HFFc6 (cell line): ENCODE measurements around the gene STX4. TPM values are rescaled to one million over a fixed set of nuclear protein-coding genes. Genes with fewer than 3 reads are reported as not detected.
A peak's percentile ranks its signal among the peaks of the same experiment; 100 is the strongest.
"Not testable (repeated sequence)": the region's sequence is repeated elsewhere in the genome, so short reads cannot be mapped to it uniquely, and the experiment has no call there.

Experiments used
- DNase-seq: peaks from one replicate; pipeline ENCODE4 v3.0.0-alpha.2; 2018
- H3K27ac Mint-ChIP-seq: 2 replicates; pipeline ENCODE4 v1.8.0; 2020; ENCODE audit warnings: mild to moderate bottlenecking, mixed read lengths
- H3K27me3 Mint-ChIP-seq: 2 replicates; pipeline ENCODE4 v1.8.0; 2021; ENCODE audit warnings: mild to moderate bottlenecking, moderate library complexity, mixed read lengths; ENCODE audit not compliant: insufficient read depth
- H3K36me3 Mint-ChIP-seq: 2 replicates; pipeline ENCODE4 v1.8.0; 2021; ENCODE audit warnings: low read depth, mixed read lengths
- H3K4me1 Mint-ChIP-seq: 2 replicates; pipeline ENCODE4 v1.8.0; 2020; ENCODE audit warnings: low read depth, mixed read lengths
- H3K4me3 Mint-ChIP-seq: 2 replicates; pipeline ENCODE4 v1.8.0; 2020; ENCODE audit warnings: mild to moderate bottlenecking, moderate library complexity, mixed read lengths
- H3K9me3 Mint-ChIP-seq: 2 replicates; pipeline ENCODE4 v1.8.0; 2020; ENCODE audit warnings: mild to moderate bottlenecking, mixed read lengths
- total RNA-seq, 6 experiments: library from RNA; stranded (reverse); fragmentation: NEBNext Ultra II Directional; extraction: Animal tissue kit (Norgen Biotek cat#: 25700); gene quantifications; 2 replicates in 1 of 6; 3 replicates in 5 of 6; pipeline ENCODE4 v1.2.3, GENCODE V29; 2021
- TF ChIP-seq, protein P1 (sequence below): fragments of 200-600 bp; sonication (generic); IDR thresholded peaks from 2 replicates; pipeline ENCODE4 v1.5.0; 2021; ENCODE audit warnings: antibody characterized with exemption, mild to moderate bottlenecking

Gene STX4
- total RNA-seq, 6 experiments from 2014 or later: 56.3 to 71.2 (median 64.2) TPM

DNA sequence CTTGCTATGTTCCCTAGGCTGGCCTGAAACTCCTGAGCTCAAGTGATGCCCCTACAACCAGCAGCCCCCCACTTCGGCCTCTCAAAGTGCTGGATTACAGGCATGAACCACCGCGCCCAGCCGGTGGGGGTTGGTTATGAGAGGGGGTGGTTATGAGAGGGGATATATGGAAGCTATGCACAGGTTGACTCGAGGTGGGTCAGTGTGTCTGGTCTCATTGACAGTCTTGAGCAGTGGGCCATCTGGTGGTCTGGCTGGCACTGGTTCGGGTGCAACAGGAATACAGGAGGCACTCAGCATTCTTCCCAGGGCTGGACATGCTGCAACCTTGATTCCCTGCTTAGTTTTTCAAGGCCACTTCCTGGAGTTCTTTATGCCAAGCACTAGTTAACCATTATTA is 17.3 kb upstream of the STX4 start:
- TF ChIP-seq, protein P1, sequence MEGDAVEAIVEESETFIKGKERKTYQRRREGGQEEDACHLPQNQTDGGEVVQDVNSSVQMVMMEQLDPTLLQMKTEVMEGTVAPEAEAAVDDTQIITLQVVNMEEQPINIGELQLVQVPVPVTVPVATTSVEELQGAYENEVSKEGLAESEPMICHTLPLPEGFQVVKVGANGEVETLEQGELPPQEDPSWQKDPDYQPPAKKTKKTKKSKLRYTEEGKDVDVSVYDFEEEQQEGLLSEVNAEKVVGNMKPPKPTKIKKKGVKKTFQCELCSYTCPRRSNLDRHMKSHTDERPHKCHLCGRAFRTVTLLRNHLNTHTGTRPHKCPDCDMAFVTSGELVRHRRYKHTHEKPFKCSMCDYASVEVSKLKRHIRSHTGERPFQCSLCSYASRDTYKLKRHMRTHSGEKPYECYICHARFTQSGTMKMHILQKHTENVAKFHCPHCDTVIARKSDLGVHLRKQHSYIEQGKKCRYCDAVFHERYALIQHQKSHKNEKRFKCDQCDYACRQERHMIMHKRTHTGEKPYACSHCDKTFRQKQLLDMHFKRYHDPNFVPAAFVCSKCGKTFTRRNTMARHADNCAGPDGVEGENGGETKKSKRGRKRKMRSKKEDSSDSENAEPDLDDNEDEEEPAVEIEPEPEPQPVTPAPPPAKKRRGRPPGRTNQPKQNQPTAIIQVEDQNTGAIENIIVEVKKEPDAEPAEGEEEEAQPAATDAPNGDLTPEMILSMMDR: 0 out of 2 replicates have a peak, but pooled peaks have one; percentile 10
- Mint-ChIP-seq H3K27ac (no peak overlapping the region), H3K27me3 (peaks cover 9% of the 10 kb centered on the region), H3K36me3 (no peaks in the 10 kb centered on the region), H3K9me3 (no peaks in the 10 kb centered on the region), H3K4me3 (no peak overlapping the region), H3K4me1 (no peaks in the 10 kb centered on the region)
- no peak for DNase-seq

DNA sequence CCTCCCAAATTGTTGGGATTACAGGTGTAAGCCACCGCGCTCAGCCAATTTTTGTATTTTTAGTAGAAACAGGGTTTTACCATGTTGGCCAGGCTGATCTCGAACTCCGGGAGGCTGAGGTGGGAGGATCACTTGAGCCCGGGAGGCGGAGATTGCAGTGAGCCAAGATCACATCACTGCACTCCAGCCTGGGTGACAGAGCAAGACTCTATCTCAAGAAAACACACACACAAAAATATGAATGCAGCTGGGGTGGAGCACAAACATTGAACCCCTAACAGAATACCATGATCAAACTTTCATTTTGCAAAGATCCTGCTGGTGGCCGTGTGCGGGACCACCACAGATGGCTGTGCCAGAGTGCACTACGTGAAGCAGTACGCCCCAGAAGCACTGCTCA is 15.6 kb upstream of the STX4 start:
- not testable (repeated sequence) for H3K4me1 Mint-ChIP-seq, H3K4me3 Mint-ChIP-seq, H3K27me3 Mint-ChIP-seq, H3K27ac Mint-ChIP-seq, H3K36me3 Mint-ChIP-seq, DNase-seq, H3K9me3 Mint-ChIP-seq

DNA sequence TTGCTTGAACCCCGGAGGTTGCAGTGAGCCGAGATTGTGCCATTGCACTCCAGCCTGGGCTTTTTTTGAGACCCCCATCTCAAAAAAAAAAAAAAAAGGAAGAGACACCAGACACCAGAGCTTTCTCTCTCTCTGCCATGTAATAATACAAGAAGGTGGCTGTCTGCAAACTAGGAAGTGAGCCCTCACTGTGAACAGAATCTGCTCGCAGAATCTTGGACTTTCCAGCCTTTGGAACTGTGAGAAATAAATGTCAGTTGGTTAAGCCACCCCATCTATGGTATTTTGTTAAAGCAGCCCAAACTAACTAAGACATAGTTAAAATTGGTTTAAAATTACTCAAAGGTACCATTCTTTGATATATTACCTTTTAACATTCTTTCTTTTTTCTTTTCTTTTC is 12.8 kb upstream of the STX4 start:
- no peaks in the 10 kb centered on the region for H3K36me3 Mint-ChIP-seq
- TF ChIP-seq, protein P1: no peak
- H3K4me1 Mint-ChIP-seq: peaks cover 4% of the 10 kb centered on the region; the same call in 1 of the 2 replicates
- DNase-seq: no peak
- peaks cover 2% of the 10 kb centered on the region; the same call in 1 of the 2 replicates for H3K27me3 Mint-ChIP-seq
- H3K27ac Mint-ChIP-seq: no peak overlapping the region
- no peaks in the 10 kb centered on the region for H3K9me3 Mint-ChIP-seq
- no peak overlapping the region for H3K4me3 Mint-ChIP-seq

DNA sequence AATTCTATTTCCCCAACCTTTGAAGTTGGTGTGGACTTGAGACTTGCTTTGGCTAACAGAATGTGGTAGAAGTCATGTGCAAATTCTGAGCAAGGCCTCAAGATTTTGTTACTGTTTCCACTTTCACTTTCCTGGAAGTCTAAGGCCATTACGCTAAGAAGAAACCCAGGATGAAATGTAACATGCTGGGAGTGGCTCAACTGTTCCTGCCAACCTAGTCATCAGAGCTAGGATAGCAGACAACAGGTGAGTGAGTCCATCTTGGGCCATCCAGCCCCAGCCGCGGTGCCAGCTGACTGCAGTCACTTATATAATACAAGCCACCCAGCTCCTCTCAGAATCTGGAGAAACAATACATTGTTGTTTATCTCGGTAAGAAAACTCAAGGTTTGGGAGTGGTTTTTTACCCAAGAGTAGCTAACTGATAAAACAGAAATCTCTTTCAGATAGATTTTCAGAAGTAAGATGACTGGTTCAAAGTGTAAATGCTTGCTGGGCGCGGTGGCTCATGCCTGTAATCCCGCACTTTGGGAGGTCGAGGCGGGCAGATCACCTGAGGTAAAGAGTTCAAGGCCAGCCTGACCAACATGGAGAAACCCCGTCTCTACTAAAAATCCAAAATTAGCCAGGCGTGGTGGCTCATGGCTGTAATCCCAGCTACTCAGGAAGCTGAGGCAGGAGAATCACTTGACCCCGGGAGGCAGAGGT is 10.7 kb upstream of the STX4 start:
- TF ChIP-seq, protein P1: no peak
- peaks cover 2% of the 10 kb centered on the region; the same call in 1 of the 2 replicates for H3K27me3 Mint-ChIP-seq
- no peak overlapping the region for H3K27ac Mint-ChIP-seq
- DNase-seq: no peak
- H3K36me3 Mint-ChIP-seq: no peaks in the 10 kb centered on the region
- peaks cover 8% of the 10 kb centered on the region; the same call in 1 of the 2 replicates for H3K4me1 Mint-ChIP-seq
- H3K9me3 Mint-ChIP-seq: no peaks in the 10 kb centered on the region
- no peak overlapping the region for H3K4me3 Mint-ChIP-seq

DNA sequence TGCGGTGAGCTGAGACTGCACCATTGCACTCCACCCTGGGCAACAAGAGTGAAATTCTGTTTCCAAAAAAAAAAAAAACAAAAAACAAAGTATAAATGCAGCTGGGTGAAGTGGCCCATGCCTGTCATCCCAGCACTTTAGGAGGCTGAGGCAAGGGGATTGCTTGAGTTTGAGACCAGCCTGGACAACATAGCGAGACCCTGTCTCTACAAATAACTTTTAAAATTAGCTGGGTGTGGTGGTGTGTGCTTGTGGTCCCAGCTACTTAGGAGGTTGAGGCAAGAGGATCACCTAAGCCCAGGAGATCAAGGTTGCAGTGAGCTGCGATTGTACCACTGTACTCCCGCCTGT is 10.1 kb upstream of the STX4 start:
- DNase-seq: no peak
- H3K27ac Mint-ChIP-seq: no peak overlapping the region
- TF ChIP-seq, protein P1: no peak
- H3K4me3 Mint-ChIP-seq: no peak overlapping the region
- peaks cover 8% of the 10 kb centered on the region; the same call in 1 of the 2 replicates for H3K4me1 Mint-ChIP-seq
- H3K36me3 Mint-ChIP-seq: no peaks in the 10 kb centered on the region
- H3K27me3 Mint-ChIP-seq: peaks cover 2% of the 10 kb centered on the region; the same call in 1 of the 2 replicates
- H3K9me3 Mint-ChIP-seq: no peaks in the 10 kb centered on the region

DNA sequence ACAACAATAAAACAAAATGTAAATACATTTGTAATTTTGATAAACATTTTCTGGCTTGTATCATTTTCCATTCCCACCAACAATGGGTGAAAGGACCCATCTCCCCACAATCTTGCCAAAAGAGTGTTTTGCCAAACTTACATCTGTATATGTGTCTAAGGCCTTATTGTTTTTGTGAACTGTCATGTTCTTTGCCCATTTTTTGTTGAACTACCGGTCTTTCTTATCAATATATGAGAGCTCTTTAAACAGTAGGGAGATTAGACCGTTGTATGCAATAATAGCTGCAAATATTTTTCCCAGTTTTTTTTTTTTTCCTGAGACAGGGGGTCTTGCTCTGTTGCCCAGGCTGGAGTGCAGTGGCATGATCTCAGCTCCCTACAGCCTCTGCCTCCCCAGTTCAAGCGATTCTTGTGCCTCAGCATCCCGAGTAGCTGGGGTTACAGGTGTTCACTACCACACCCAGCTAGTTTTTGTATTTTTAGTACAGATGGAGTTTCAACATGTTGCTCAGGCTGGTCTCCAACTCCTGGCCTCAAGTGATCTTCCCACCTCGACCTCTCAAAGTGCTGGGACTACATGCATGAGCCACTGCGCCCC is 9.6 kb upstream of the STX4 start:
- no peak overlapping the region for H3K4me3 Mint-ChIP-seq
- H3K9me3 Mint-ChIP-seq: no peaks in the 10 kb centered on the region
- no peaks in the 10 kb centered on the region for H3K36me3 Mint-ChIP-seq

More for the DNA sequence above, 9.6 kb upstream of the STX4 start:
- TF ChIP-seq, protein P1: no peak
- Mint-ChIP-seq H3K27me3 (peaks cover 2% of the 10 kb centered on the region; the same call in 1 of the 2 replicates), H3K27ac (no peak overlapping the region), H3K4me1 (peaks cover 8% of the 10 kb centered on the region; the same call in 1 of the 2 replicates)
- DNase-seq: no peak
